Activated naive CD8-positive, alpha-beta T cell treated with anti-CD3 and anti-CD28 coated beads for 36 hours (primary cell): ENCODE data around the gene FXYD3. TPM values are rescaled to one million over a fixed set of nuclear protein-coding genes. Genes with fewer than 3 reads are reported as not detected.

Source experiments
- DNase-seq: peaks from one replicate; pipeline ENCODE4 v3.0.0; 2021
- H3K27ac Mint-ChIP-seq: one replicate; pipeline ENCODE4 v1.8.0; 2022; ENCODE audit warnings: mild to moderate bottlenecking, moderate library complexity, mixed read lengths
- H3K27me3 Mint-ChIP-seq: one replicate; pipeline ENCODE4 v1.8.0; 2022; ENCODE audit warnings: mild to moderate bottlenecking, mixed read lengths
- H3K36me3 Mint-ChIP-seq: one replicate; pipeline ENCODE4 v1.8.0; 2021; ENCODE audit warnings: mild to moderate bottlenecking, mixed read lengths
- H3K4me1 Mint-ChIP-seq: one replicate; pipeline ENCODE4 v1.8.0; 2021; ENCODE audit warnings: mixed read lengths
- H3K4me3 Mint-ChIP-seq: one replicate; pipeline ENCODE4 v1.8.0; 2022; ENCODE audit warnings: mild to moderate bottlenecking, moderate library complexity, mixed read lengths
- H3K9me3 Mint-ChIP-seq: one replicate; pipeline ENCODE4 v1.8.0; 2022; ENCODE audit warnings: mixed read lengths
- total RNA-seq, 2 experiments: library from RNA; stranded (reverse); gene quantifications; one replicate each; pipeline ENCODE4 v1.2.3, GENCODE V29; 2021

The FXYD3 gene
- total RNA-seq, 2 experiments from 2014 or later = not detected

DNA sequence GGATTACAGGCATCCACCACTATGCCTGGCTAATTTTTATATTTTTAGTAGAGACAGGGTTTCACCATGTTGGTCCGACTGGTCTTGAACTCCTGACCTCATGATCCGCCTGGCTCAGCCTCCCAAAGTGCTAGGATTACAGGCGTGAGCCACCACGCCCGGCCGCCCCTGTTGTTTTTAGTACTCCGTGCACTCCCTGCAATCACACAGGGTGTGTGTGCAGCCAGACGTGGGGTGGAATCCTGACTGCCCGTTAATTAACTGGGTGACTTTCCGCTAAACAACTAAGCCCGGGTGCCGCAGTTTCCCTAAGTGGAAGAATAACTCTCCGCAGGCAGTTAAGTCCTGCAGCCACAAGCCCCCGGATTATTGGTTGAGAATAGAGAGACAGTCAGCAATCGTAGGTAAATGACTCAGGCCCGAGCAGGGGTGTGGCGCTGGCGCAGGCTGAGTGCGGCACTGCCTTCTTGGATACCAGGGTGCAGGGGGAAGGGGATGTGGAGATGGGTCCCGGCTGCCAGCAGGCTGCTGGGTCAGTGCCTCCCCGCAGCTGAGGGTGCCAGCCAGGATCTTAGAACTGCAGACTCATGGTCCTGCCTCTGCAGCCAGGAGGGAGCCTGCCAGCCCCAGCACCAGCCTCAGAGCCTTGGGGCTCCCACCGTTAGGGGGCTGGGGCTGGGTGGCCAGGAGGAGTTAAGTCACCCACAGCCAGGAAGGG lies 6.1 kb upstream of the FXYD3 start:
- peaks cover 7% of the 10 kb centered on the region for H3K4me1 Mint-ChIP-seq
- H3K4me3 Mint-ChIP-seq = no peak overlapping the region
- no peak for DNase-seq
- no peak overlapping the region for H3K27ac Mint-ChIP-seq
- no peaks in the 10 kb centered on the region for H3K9me3 Mint-ChIP-seq
- no peaks in the 10 kb centered on the region for H3K27me3 Mint-ChIP-seq
- peaks cover 2% of the 10 kb centered on the region for H3K36me3 Mint-ChIP-seq

DNA sequence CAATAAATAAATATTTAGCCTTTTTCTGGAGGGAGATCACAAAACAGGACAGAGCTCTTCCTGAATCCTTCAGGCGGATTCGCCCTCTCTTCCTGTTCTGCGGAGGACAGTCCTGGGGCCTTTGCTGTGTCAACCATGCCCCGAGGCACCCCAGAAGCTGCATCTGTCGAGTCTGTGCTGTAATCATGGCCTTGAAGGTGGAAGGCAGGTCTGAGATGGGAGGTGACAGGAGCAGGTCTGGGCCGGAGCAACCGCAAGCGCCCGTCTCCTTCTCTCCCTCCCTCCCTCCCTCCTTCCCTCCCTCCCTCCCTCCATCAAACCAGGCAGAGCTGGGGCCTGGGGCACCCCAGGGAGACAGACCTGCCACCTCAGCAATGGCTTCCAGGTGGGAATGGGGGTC lies 4.6 kb upstream of the FXYD3 start:
- no peaks in the 10 kb centered on the region for H3K27me3 Mint-ChIP-seq
- H3K4me1 Mint-ChIP-seq = peaks cover 10% of the 10 kb centered on the region
- H3K36me3 Mint-ChIP-seq = peaks cover 1% of the 10 kb centered on the region
- H3K27ac Mint-ChIP-seq = no peak overlapping the region
- H3K9me3 Mint-ChIP-seq = no peaks in the 10 kb centered on the region
- no peak overlapping the region for H3K4me3 Mint-ChIP-seq
- no peak for DNase-seq

DNA sequence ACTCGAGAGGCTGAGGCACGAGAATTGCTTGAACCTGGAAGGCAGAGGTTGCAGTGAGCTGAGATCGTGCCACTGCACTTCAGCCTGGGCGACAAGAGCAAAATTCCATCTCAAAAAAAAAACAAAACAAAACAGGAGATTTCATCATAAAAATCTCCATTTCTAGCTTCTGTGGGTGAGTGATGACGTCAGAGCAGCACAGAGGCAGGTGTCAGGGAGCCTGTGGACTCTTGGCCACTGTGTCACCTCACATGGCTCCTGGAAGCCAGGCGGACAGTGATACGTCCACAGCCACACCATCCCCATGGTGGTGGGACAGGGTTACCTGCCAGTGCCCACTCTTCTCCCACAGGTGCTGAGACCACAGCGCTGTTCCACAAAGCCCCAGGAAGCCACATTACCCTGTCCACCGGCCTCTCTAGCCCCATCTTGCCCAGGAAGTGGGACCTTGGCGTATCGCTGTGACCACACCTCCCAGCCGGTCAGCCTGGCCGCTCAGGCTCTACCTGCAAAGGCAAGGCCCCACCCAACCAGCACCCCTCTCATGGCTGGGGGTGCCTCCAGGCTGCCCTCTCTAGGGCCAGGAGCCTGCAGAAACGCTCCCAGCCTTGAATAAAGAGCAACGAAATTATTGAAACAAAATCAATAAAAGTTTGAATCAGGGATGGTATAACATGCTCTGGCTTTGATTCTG lies 2.5 kb upstream of the FXYD3 start:
- H3K4me3 Mint-ChIP-seq = no peak overlapping the region
- peaks cover 5% of the 10 kb centered on the region for H3K4me1 Mint-ChIP-seq
- H3K27ac Mint-ChIP-seq = no peak overlapping the region
- H3K36me3 Mint-ChIP-seq = no peaks in the 10 kb centered on the region
- no peaks in the 10 kb centered on the region for H3K27me3 Mint-ChIP-seq
- no peaks in the 10 kb centered on the region for H3K9me3 Mint-ChIP-seq
- DNase-seq = no peak

DNA sequence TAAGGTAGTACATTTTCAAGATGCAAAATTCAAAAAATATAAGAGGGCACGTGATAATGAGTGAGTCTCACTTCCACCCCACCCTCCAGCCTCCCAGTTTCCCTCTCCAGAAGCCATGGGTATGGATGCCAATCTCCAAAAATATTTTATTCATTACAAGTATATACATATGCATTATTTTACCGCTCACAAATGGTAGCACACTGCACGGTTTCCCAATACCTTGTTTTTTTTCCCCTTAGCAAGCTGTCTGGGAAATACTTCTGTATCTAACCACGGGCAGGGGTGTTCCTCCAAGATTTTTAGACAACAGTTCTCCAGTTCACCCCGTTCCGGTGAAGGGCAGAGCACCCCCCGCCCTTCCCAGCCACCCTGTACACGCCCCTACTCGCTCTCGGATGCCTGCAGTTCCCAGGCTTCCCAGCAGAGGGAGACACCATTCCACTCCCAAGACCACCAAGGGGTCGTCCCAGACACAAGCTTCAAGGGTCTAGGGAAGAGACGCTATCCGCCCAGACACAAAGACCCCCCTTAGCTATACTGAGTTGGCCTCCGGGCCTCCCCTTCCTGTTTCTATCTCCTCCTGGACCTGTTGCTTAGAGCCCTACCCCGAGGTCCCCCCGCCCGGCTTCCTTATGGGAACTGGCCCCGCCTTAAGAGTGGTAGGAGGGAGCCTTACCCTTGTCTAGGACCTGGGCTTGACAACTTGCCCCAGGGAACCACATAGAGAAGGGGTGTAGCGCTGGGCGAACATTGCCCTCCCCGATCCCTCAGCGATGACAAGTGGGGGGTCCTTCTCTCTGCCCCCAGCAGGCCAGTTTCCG lies 1.1 kb upstream of the FXYD3 start:
- Mint-ChIP-seq H3K36me3 (no peaks in the 10 kb centered on the region), H3K4me1 (peaks cover 5% of the 10 kb centered on the region), H3K27me3 (no peaks in the 10 kb centered on the region), H3K4me3 (no peak overlapping the region), H3K9me3 (no peaks in the 10 kb centered on the region), H3K27ac (peak overlapping the region; percentile 42)
- peak; percentile 70 for DNase-seq

DNA sequence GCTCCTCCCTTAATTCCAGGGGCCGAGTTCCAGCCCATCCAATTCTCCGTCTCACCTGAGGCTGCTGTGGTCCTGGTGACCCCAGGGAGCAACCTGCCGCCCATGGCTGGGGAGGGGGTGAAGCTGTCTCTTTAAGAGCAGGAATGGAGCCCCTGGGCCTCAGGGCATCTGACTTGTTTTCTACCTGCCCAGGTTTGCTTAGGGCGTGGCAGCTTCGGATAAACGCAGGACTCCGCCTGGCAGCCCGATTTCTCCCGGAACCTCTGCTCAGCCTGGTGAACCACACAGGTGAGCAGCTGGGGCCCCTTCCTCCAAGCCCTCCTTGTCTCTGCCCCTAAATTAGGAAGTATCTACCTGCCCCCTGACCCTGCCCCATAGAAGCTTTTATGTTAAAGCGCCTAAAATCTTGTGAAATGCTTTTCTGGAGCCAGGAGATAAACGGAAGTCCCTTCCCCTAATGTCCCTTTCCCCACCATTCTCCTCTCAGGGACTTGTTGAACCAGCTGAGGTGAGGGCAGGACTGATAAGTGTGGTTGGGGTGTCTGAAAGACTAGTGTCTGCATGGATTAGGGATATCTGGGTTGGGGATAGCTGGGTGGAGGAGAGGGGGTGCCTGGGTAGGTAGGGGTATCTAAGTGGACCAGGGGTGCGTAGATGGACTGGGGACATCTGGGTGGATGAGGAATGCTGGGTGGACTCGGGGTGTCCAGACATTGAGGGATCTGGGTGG lies 614 bp downstream of the FXYD3 start:
- H3K27me3 Mint-ChIP-seq = no peaks in the 10 kb centered on the region
- no peak for DNase-seq
- H3K4me3 Mint-ChIP-seq = no peak overlapping the region
- peaks cover 5% of the 10 kb centered on the region for H3K4me1 Mint-ChIP-seq
- no peak overlapping the region for H3K27ac Mint-ChIP-seq
- H3K36me3 Mint-ChIP-seq = no peaks in the 10 kb centered on the region
- no peaks in the 10 kb centered on the region for H3K9me3 Mint-ChIP-seq

DNA sequence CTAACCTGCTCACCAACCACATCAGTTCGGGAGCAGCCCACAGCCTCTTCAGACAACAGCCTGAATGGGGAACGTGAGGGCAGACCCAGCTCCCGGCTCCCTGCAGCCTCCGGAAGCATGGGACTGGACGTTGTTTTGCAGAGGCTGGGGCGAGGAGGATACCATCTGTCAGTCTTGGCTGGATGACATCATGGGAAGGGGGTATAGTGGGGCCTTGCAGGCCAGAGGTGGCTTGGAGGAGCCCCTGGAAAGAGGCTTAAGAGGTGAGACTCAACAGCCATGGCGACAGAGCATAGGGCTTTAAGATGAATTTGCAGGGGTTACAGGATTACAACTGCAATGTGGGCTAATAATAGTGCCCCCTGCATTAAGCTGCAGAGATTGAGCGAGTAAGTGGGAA lies 1.5 kb downstream of the FXYD3 start:
- Mint-ChIP-seq H3K36me3 (no peaks in the 10 kb centered on the region), H3K9me3 (no peaks in the 10 kb centered on the region), H3K27ac (no peak overlapping the region), H3K27me3 (no peaks in the 10 kb centered on the region), H3K4me1 (peaks cover 5% of the 10 kb centered on the region), H3K4me3 (no peak overlapping the region)
- no peak for DNase-seq

DNA sequence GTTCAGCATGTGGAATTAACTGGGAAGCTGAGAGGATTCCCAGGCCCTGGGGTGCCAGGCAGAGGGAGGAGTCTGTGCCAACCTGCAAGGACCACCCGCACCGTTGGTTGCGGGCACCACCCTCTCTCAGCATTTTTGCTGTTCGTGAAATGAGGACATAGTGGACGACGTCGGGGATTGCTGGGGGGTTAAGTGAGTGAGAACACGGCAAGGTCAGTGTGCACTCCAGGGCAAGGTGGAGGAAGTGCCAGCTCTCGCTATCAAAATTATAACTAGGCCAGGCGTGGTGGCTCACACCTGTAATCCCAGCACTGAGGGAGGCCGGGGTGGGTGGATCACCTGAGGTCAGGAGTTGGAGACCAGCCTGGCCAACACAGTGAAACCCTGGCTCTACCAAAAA lies 2.2 kb downstream of the FXYD3 start:
- Mint-ChIP-seq H3K36me3 (no peaks in the 10 kb centered on the region), H3K27me3 (no peaks in the 10 kb centered on the region), H3K27ac (no peak overlapping the region), H3K9me3 (no peaks in the 10 kb centered on the region), H3K4me3 (no peak overlapping the region), H3K4me1 (peaks cover 5% of the 10 kb centered on the region)
- DNase-seq = no peak

DNA sequence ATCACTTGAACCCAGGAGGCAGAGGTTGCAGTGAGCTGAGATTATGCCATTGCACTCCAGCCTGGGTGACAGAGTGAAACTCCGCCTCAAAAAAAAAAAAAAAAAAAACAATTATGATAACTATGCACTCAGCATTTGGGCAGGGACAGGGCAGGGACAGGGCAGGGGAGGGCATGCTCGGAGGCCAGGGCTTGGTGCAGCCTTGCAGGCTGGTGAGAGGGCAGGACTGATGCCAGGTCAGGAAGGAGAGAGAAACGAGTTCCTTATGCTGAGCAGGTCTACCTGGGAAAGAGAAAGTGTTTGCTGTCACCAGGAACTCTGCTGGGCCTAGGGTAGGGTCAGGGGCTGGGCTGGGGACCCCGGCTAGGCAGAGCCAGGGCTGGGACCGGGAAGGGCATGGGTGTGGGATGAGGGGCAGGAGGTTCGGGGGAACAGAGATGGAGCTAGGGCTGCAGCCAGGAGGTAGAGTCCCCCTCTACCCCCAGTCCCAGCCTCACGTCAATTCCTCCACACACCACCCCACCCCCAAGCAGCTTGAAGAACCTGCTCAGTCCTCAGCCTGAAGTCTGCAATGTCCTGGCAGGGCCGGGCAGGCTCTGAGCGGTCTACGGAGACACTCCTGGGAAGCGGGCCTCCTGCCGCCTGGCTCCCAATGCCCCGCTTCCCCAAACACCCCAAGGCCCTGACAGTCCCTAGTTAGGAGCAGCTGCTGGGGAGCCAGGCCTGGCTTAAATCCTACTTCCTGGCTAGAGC lies 2.8 kb downstream of the FXYD3 start:
- no peaks in the 10 kb centered on the region for H3K27me3 Mint-ChIP-seq
- no peak overlapping the region for H3K27ac Mint-ChIP-seq
- H3K36me3 Mint-ChIP-seq = no peaks in the 10 kb centered on the region
- H3K4me3 Mint-ChIP-seq = no peak overlapping the region
- H3K4me1 Mint-ChIP-seq = peaks cover 5% of the 10 kb centered on the region
- no peaks in the 10 kb centered on the region for H3K9me3 Mint-ChIP-seq
- DNase-seq = no peak

DNA sequence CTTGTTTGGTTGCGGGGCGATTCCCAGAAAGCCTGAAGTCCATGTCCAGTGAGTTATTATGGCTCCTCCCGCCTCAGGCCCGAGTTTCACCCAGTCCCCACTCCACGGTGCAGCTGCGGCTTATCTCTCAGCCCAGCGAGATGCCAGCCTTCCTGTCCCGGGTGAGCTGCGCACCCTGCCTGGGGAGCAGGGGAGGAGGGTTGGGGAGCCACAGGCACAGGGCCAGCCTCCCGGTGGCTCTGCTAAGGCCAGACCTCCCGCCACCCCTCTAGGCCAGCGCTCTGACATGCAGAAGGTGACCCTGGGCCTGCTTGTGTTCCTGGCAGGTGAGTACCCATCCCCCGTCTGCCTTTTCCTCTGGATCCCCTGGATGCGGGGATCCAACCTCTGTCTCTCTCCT lies 3.5 kb downstream of the FXYD3 start:
- H3K9me3 Mint-ChIP-seq = no peaks in the 10 kb centered on the region
- H3K4me1 Mint-ChIP-seq = peaks cover 9% of the 10 kb centered on the region
- no peaks in the 10 kb centered on the region for H3K36me3 Mint-ChIP-seq
- H3K27me3 Mint-ChIP-seq = no peaks in the 10 kb centered on the region
- no peak overlapping the region for H3K4me3 Mint-ChIP-seq
- H3K27ac Mint-ChIP-seq = no peak overlapping the region
- no peak for DNase-seq

DNA sequence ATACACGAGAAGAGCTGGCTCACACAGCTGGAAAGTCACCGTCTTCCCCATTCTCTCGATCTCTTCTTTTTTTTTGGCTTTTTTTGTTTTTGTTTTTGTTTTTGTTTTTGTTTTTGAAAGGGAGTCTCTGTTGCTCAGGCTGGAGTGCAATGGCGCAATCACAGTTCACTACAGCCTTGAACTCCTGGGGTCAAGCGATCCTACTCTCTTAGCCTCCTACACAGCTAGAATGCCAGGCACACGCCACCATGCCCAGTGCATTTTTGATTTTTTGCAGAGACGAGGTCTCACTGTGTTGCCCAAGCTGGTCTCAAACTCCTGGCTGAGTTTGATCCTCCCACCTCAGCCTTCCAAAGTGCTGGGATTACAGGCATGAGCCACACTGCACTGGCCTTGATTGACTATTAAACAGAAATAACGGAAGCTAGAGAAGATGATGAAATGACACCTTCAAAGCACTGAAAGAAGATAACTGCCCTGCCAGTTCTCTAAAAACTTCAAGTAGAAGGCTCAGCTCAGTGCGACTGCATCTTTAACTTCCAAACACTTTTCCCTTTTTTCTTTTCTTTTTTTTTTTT lies 4.0 kb downstream of the FXYD3 start:
- DNase-seq = no peak
- Mint-ChIP-seq H3K4me1 (peaks cover 12% of the 10 kb centered on the region), H3K4me3 (no peak overlapping the region), H3K27ac (no peak overlapping the region), H3K36me3 (no peaks in the 10 kb centered on the region), H3K9me3 (no peaks in the 10 kb centered on the region), H3K27me3 (no peaks in the 10 kb centered on the region)

DNA sequence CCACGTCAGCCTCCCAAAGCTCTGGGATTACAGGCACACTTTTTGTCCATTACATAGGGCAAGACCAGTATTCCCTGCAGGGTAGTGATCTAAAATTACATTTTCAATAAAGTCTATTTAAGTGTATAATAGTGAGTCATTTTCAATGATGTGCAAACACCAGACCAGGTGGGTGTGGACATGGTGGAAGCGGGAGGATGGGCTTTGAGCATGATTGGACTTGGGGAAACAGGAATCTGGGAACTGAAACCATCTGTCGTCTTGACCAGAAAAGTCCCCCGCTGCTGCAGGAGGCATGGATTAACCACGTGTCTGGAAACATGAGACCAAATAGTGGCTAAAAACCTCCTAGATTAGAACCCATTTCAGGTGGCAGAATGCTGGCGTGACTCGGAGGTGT lies 4.9 kb downstream of the FXYD3 start:
- H3K9me3 Mint-ChIP-seq = no peaks in the 10 kb centered on the region
- H3K4me3 Mint-ChIP-seq = no peak overlapping the region
- peaks cover 12% of the 10 kb centered on the region for H3K4me1 Mint-ChIP-seq
- no peaks in the 10 kb centered on the region for H3K36me3 Mint-ChIP-seq
- H3K27me3 Mint-ChIP-seq = no peaks in the 10 kb centered on the region
- H3K27ac Mint-ChIP-seq = no peak overlapping the region
- no peak for DNase-seq

DNA sequence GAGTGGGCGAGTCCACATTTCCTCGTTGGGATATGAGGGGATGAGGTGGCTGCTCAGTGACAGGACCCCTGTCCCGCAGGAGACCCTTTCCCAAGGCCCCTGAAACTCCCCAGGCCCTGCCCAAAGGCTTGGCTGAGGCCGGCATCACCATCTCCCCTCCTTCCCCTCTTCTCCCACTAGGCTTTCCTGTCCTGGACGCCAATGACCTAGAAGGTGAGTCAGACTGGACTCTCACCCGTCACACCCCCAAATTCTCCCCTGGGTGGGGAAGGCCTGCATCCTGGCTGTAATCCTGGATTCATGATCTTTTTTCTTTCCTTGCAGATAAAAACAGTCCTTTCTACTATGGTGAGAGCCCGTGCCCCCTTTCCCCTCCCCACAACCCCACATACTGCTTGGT lies 5.3 kb downstream of the FXYD3 start:
- no peaks in the 10 kb centered on the region for H3K36me3 Mint-ChIP-seq
- DNase-seq = no peak
- no peaks in the 10 kb centered on the region for H3K9me3 Mint-ChIP-seq
- H3K4me1 Mint-ChIP-seq = peaks cover 12% of the 10 kb centered on the region
- no peak overlapping the region for H3K27ac Mint-ChIP-seq
- H3K27me3 Mint-ChIP-seq = no peaks in the 10 kb centered on the region
- H3K4me3 Mint-ChIP-seq = no peak overlapping the region

DNA sequence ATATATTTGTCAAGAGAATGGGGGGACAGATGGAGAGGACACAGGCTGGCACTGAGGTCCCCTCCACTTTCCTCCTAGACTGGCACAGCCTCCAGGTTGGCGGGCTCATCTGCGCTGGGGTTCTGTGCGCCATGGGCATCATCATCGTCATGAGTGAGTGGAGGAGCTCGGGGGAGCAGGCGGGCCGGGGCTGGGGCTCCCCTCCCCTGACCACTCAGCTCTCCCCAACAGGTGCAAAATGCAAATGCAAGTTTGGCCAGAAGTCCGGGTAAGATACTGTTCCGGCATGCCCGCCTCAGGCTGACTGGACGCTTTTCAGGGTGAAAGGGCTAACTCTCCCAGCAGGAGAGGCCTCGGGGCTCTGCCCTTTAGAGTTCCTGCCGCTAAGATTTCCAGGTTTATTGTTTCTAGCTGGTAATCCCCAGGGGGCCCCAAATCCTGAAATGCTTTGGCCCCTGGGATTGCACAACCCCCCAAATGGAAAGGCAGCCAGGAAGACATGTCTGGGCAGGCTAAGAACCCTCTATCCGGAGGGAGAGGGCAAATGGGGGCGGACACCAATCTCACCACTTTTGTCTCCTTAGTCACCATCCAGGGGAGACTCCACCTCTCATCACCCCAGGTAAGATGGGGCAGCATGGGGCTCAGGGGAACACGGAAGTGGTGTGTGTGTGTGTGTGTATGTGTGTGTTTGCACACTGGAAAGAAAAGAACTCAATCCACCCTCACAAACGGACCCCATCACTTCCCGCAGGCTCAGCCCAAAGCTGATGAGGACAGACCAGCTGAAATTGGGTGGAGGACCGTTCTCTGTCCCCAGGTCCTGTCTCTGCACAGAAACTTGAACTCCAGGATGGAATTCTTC lies 7.3 kb downstream of the FXYD3 start:
- Mint-ChIP-seq H3K4me3 (no peak overlapping the region), H3K27me3 (no peaks in the 10 kb centered on the region), H3K4me1 (peaks cover 12% of the 10 kb centered on the region)

More for the DNA sequence above, 7.3 kb downstream of the FXYD3 start:
- Mint-ChIP-seq H3K27ac (no peak overlapping the region), H3K9me3 (no peaks in the 10 kb centered on the region), H3K36me3 (no peaks in the 10 kb centered on the region)
- DNase-seq = no peak
